ENCODE results near the gene INTS11. TPM values are rescaled to one million over a fixed set of nuclear protein-coding genes. Genes with fewer than 3 reads are reported as not detected.

The INTS11 gene
- total RNA-seq, 6 experiments from 2014 or later: 35.1 to 52.4 (median 43.5) TPM

- no peaks in the 10 kb centered on the region for H3K4me1 ChIP-seq
- H3K27me3 ChIP-seq: no peaks in the 10 kb centered on the region
- H3K36me3 ChIP-seq: no peaks in the 10 kb centered on the region
- ATAC-seq (no peak), DNase-seq (peak in 1 of 3 donors; percentile 17)
- 63% methylated on average over 15 of the region's 35 CpGs for WGBS (ENCODE audit: insufficient coverage, low coverage, low lambda C conversion rate, missing lambda C conversion rate)
- no peak overlapping the region for H3K27ac ChIP-seq
- no peak for TF ChIP-seq POLR2A (IDR thresholded peaks at IDR 0.05)
- TF ChIP-seq CTCF (IDR thresholded peaks at IDR 0.05): no peak
- intact Hi-C loops (cut with DNase I): no loop called here
- no peak overlapping the region for H3K4me3 ChIP-seq
- H3K9me3 ChIP-seq: no peaks in the 10 kb centered on the region
Measured at GRCh38 chr1:1361233-1361981, 36.9 kb upstream of the INTS11 start.

- Histone ChIP-seq H3K27ac (no peak overlapping the region), H3K4me1 (no peaks in the 10 kb centered on the region), H3K9me3 (no peaks in the 10 kb centered on the region), H3K36me3 (no peaks in the 10 kb centered on the region), H3K27me3 (no peaks in the 10 kb centered on the region), H3K4me3 (no peak overlapping the region)
- TF ChIP-seq POLR2A (IDR thresholded peaks at IDR 0.05): no peak
- no peak for TF ChIP-seq CTCF (IDR thresholded peaks at IDR 0.05)
- intact Hi-C loops (cut with DNase I): no loop called here
- DNase-seq (no peak), ATAC-seq (peak in 1 of 4 donors; percentile 11)
- WGBS (ENCODE audit: insufficient coverage, low coverage, low lambda C conversion rate, missing lambda C conversion rate): 88% methylated on average over 12 of the region's 20 CpGs
Measured at GRCh38 chr1:1360506-1361169, 36.2 kb upstream of the INTS11 start.

GRCh38 chr1:1359664-1360468 is 35.4 kb upstream of the INTS11 start:
- intact Hi-C loops (cut with DNase I): no loop called here
- no peak overlapping the region for H3K4me3 ChIP-seq
- H3K27ac ChIP-seq: no peak overlapping the region
- no peaks in the 10 kb centered on the region for H3K27me3 ChIP-seq
- DNase-seq: no peak
- WGBS (ENCODE audit: insufficient coverage, low coverage, low lambda C conversion rate, missing lambda C conversion rate): 53% methylated on average over 6 of the region's 28 CpGs
- ATAC-seq: no peak
- TF ChIP-seq CTCF (IDR thresholded peaks at IDR 0.05): no peak
- TF ChIP-seq POLR2A (IDR thresholded peaks at IDR 0.05): no peak
- H3K4me1 ChIP-seq: no peaks in the 10 kb centered on the region
- no peaks in the 10 kb centered on the region for H3K9me3 ChIP-seq
- no peaks in the 10 kb centered on the region for H3K36me3 ChIP-seq

- TF ChIP-seq CTCF (IDR thresholded peaks at IDR 0.05) (no peak), POLR2A (IDR thresholded peaks at IDR 0.05) (no peak)
- Histone ChIP-seq H3K27me3 (peaks cover 0 to 4% of the 10 kb centered on the region in 2 donors), H3K36me3 (no peaks in the 10 kb centered on the region), H3K4me1 (no peaks in the 10 kb centered on the region), H3K27ac (no peak overlapping the region), H3K4me3 (no peak overlapping the region), H3K9me3 (no peaks in the 10 kb centered on the region)
- DNase-seq: no peak
- WGBS (ENCODE audit: insufficient coverage, low coverage, low lambda C conversion rate, missing lambda C conversion rate): 48% methylated on average over 4 of the region's 6 CpGs
- no peak for ATAC-seq
- intact Hi-C loops (cut with DNase I): no loop called here
Measured at GRCh38 chr1:1359308-1359663, 34.8 kb upstream of the INTS11 start.

Measured in right lobe of liver (tissue), 6 donors.